Activated CD4-positive, alpha-beta memory T cell treated with anti-CD3 and anti-CD28 coated beads, Interleukin-2, amount 10 ng/mL, durations not matched to agents 7 days and 5 days (primary cell): ENCODE data around the gene BCAS3. TPM values are rescaled to one million over a fixed set of nuclear protein-coding genes. Genes with fewer than 3 reads are reported as not detected.

Experiments used
- CTCF ChIA-PET: fragments of 350-600 bp; sonication (Branson Sonifier 250); formaldehyde crosslinking; loops from one replicate; lab custom pipeline; 2021; ENCODE audit warnings: antibody characterized with exemption, inconsistent platforms; lab: Charles Lee
- POLR2A ChIA-PET: fragments of 350-600 bp; sonication (Branson Sonifier 250); formaldehyde crosslinking; loops from one replicate; lab custom pipeline; 2021; ENCODE audit warnings: antibody characterized with exemption; lab: Charles Lee
- DNase-seq: peaks from one replicate; pipeline ENCODE4 v3.0.0-alpha.2; 2020
- H3K27ac Mint-ChIP-seq: one replicate; pipeline ENCODE4 v1.8.0; 2021; ENCODE audit warnings: mild to moderate bottlenecking, mixed read lengths
- H3K27me3 Mint-ChIP-seq: one replicate; pipeline ENCODE4 v1.8.0; 2021; ENCODE audit warnings: mixed read lengths
- H3K36me3 Mint-ChIP-seq: one replicate; pipeline ENCODE4 v1.8.0; 2021; ENCODE audit warnings: low read depth, mixed read lengths
- H3K4me1 Mint-ChIP-seq: one replicate; pipeline ENCODE4 v1.8.0; 2021; ENCODE audit warnings: mixed read lengths
- H3K4me3 Mint-ChIP-seq: one replicate; pipeline ENCODE4 v1.8.0; 2021; ENCODE audit warnings: mild to moderate bottlenecking, mixed read lengths
- H3K9me3 Mint-ChIP-seq: one replicate; pipeline ENCODE4 v1.8.0; 2021; ENCODE audit warnings: mixed read lengths
- total RNA-seq, 2 experiments: library from RNA; stranded (reverse); gene quantifications; one replicate each; pipeline ENCODE4 v1.2.3, GENCODE V29; 2021

BCAS3 gene
- total RNA-seq, 2 experiments from 2014 or later = 16.2 to 19.8 TPM

DNA sequence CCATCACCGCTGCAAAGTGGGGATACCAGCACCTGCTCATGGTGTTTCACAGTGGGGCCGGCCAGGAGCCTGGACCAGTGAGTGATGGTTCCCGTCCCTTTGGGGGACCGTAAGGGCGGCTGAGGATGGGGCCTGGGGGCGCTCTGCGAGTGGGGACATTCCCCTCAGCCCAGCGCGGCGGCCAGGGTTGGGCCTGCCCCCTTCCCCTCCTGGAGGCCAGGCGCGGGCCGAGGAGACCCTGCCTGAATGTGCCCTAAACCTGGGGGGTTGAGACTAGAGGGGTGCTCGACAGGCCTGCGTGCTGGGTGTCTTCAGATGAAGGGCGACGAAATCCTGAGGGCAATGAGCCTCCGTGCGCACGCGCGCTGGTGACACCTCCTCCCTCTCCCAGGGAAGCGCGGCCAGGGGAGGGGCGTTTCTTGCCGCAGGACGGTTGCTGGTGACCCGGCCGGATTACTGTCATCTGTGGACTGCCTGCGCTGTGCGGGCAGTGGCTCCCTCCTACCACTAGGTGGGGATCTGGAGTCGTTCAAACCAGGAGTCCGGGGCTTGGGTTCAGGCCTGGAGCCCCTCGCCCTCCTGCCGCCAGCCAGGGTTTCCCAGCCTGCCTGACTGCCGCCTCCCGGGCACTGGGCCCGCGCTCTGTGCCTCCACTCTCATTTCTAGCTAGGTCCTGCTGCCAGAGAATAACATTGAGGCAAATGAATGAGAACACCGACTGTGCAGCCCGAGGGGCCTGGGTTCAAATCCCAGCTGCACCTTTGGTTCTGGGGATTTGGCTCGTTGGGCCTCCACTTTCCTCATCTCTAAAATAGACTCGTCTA is 739.1 kb downstream of the BCAS3 start:
- Mint-ChIP-seq H3K27ac (no peak overlapping the region), H3K36me3 (no peaks in the 10 kb centered on the region), H3K9me3 (no peaks in the 10 kb centered on the region), H3K27me3 (peaks cover 38% of the 10 kb centered on the region), H3K4me3 (no peak overlapping the region), H3K4me1 (peaks cover 6% of the 10 kb centered on the region)
- DNase-seq = peak; percentile 66
- POLR2A ChIA-PET = no interaction called here
- CTCF ChIA-PET = interaction anchor here (1.2 kb wide), 1 partner anchor 78 kb away, joined by 3 read pairs; no protein-coding TSS in a partner anchor

- peaks cover 43% of the 10 kb centered on the region for H3K27me3 Mint-ChIP-seq
- no peak for DNase-seq
- H3K27ac Mint-ChIP-seq = no peak overlapping the region
- H3K4me3 Mint-ChIP-seq = no peak overlapping the region
- no peaks in the 10 kb centered on the region for H3K36me3 Mint-ChIP-seq
- ChIA-PET CTCF (no interaction called here), POLR2A (no interaction called here)
- H3K4me1 Mint-ChIP-seq = peaks cover 4% of the 10 kb centered on the region
- H3K9me3 Mint-ChIP-seq = no peaks in the 10 kb centered on the region
Observed at GRCh38 chr17:61418449-61418848, 740.8 kb downstream of the BCAS3 start.

- Mint-ChIP-seq H3K27ac (no peak overlapping the region), H3K27me3 (peaks cover 44% of the 10 kb centered on the region), H3K36me3 (no peaks in the 10 kb centered on the region), H3K4me1 (peaks cover 4% of the 10 kb centered on the region), H3K4me3 (no peak overlapping the region), H3K9me3 (no peaks in the 10 kb centered on the region)
- ChIA-PET POLR2A (no interaction called here), CTCF (no interaction called here)
- no peak for DNase-seq
Observed at GRCh38 chr17:61419496-61420046, 741.9 kb downstream of the BCAS3 start.

DNA sequence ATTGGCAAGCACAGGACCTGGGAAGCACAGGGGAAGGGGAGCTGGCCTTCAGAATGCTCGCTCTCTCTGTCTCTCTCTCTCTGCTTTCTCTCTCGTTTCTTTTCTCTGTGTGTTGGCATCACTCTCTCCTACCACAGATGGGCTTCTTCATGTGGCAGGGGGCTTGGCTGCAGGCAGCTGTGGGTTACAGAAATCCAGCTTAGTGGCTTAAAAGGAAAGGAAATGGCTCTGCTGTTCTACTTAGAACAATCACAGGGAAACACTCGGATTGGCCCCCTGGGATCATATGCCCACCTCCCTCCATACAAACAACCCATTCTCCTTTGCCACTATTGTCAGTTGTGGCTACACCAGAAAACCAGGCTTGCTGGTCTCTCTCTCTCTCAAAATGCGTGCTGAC is 742.4 kb downstream of the BCAS3 start:
- H3K4me1 Mint-ChIP-seq = peaks cover 4% of the 10 kb centered on the region
- H3K27me3 Mint-ChIP-seq = peaks cover 47% of the 10 kb centered on the region
- H3K9me3 Mint-ChIP-seq = no peaks in the 10 kb centered on the region
- H3K27ac Mint-ChIP-seq = no peak overlapping the region
- ChIA-PET CTCF (interaction anchor here (1.1 kb wide), 1 partner anchor 8 kb away, joined by 3 read pairs; no protein-coding TSS in a partner anchor), POLR2A (no interaction called here)
- no peaks in the 10 kb centered on the region for H3K36me3 Mint-ChIP-seq
- DNase-seq = no peak
- H3K4me3 Mint-ChIP-seq = no peak overlapping the region

GRCh38 chr17:61420745-61421398 is 743.2 kb downstream of the BCAS3 start:
- Mint-ChIP-seq H3K36me3 (no peaks in the 10 kb centered on the region), H3K27ac (no peak overlapping the region), H3K27me3 (peaks cover 44% of the 10 kb centered on the region), H3K9me3 (no peaks in the 10 kb centered on the region), H3K4me1 (peaks cover 4% of the 10 kb centered on the region), H3K4me3 (no peak overlapping the region)
- no peak for DNase-seq
- ChIA-PET CTCF (interaction anchor here (1.1 kb wide), 1 partner anchor 8 kb away, joined by 3 read pairs; no protein-coding TSS in a partner anchor), POLR2A (no interaction called here)

GRCh38 chr17:61421460-61421859 is 743.8 kb downstream of the BCAS3 start:
- H3K27me3 Mint-ChIP-seq = peaks cover 44% of the 10 kb centered on the region
- ChIA-PET CTCF (interaction anchor here (1.1 kb wide), 1 partner anchor 9 kb away, joined by 3 read pairs; no protein-coding TSS in a partner anchor), POLR2A (no interaction called here)
- no peak overlapping the region for H3K4me3 Mint-ChIP-seq
- no peaks in the 10 kb centered on the region for H3K9me3 Mint-ChIP-seq
- H3K27ac Mint-ChIP-seq = no peak overlapping the region
- no peak for DNase-seq
- H3K4me1 Mint-ChIP-seq = peaks cover 4% of the 10 kb centered on the region
- H3K36me3 Mint-ChIP-seq = no peaks in the 10 kb centered on the region

- CTCF ChIA-PET = no interaction called here
Observed at GRCh38 chr17:61422116-61422799, 744.6 kb downstream of the BCAS3 start.

GRCh38 chr17:61422869-61423268 is 745.2 kb downstream of the BCAS3 start:
- POLR2A ChIA-PET = no interaction called here
- no peak overlapping the region for H3K4me3 Mint-ChIP-seq
- CTCF ChIA-PET = no interaction called here
- no peaks in the 10 kb centered on the region for H3K36me3 Mint-ChIP-seq
- no peak overlapping the region for H3K27ac Mint-ChIP-seq
- no peaks in the 10 kb centered on the region for H3K9me3 Mint-ChIP-seq
- DNase-seq = no peak
- H3K27me3 Mint-ChIP-seq = peaks cover 49% of the 10 kb centered on the region
- no peaks in the 10 kb centered on the region for H3K4me1 Mint-ChIP-seq

More at GRCh38 chr17:61422116-61422799, 744.6 kb downstream of the BCAS3 start:
- no peaks in the 10 kb centered on the region for H3K4me1 Mint-ChIP-seq
- no peak for DNase-seq
- H3K36me3 Mint-ChIP-seq = no peaks in the 10 kb centered on the region
- POLR2A ChIA-PET = no interaction called here
- peaks cover 43% of the 10 kb centered on the region for H3K27me3 Mint-ChIP-seq
- no peak overlapping the region for H3K27ac Mint-ChIP-seq
- H3K4me3 Mint-ChIP-seq = no peak overlapping the region
- H3K9me3 Mint-ChIP-seq = no peaks in the 10 kb centered on the region

- Mint-ChIP-seq H3K36me3 (no peaks in the 10 kb centered on the region), H3K27ac (no peak overlapping the region), H3K4me1 (no peaks in the 10 kb centered on the region), H3K9me3 (no peaks in the 10 kb centered on the region), H3K4me3 (no peak overlapping the region), H3K27me3 (peaks cover 45% of the 10 kb centered on the region)
- ChIA-PET CTCF (no interaction called here), POLR2A (no interaction called here)
- DNase-seq = no peak
Observed at GRCh38 chr17:61423967-61424649, 746.5 kb downstream of the BCAS3 start.

DNA sequence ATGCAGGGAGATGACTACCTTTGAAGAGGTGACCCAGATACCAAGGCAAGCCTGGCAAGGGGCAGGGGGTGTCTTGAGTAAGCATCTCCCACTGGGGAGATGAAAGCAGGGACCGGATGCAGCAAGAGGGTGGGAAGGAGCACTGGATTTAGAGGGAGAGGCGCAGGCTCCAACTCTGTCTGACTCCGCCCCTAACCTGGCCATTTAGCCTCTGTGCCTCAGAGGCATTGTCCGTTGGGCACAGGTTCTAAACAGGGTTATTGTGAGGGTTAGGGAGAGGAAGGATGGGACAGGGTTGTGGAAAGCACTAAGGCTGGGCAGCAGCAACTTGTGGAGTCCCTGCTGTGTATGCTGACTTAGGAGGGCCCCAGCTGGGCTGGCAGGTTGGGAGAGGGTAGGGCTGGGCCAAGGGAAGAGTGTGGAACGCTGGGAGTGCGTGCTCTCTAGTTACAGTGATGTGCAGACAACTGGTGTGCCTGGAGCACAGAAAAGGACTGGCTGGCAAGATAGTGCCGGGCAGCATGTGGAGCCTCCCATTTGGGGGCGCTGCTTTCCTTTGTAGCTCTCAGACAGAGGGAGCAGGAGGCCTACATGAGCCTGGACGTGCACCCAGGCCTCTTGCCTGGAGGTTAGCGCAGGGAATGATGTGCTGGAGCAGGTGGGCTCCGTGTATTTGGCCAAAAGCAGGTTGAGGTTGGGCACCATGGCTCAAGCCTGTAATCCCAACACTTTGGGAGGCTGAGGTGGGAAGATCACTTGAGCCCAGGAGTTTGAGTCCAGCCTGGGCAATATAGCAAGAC is 748.2 kb downstream of the BCAS3 start:
- no peaks in the 10 kb centered on the region for H3K9me3 Mint-ChIP-seq
- ChIA-PET POLR2A (no interaction called here), CTCF (no interaction called here)
- H3K36me3 Mint-ChIP-seq = no peaks in the 10 kb centered on the region
- no peak overlapping the region for H3K4me3 Mint-ChIP-seq
- H3K27ac Mint-ChIP-seq = no peak overlapping the region
- no peaks in the 10 kb centered on the region for H3K4me1 Mint-ChIP-seq
- DNase-seq = no peak
- H3K27me3 Mint-ChIP-seq = peaks cover 40% of the 10 kb centered on the region

GRCh38 chr17:61426482-61427304 is 749.0 kb downstream of the BCAS3 start:
- POLR2A ChIA-PET = no interaction called here
- Mint-ChIP-seq H3K9me3 (no peaks in the 10 kb centered on the region), H3K27ac (no peak overlapping the region), H3K4me1 (no peaks in the 10 kb centered on the region), H3K27me3 (peaks cover 35% of the 10 kb centered on the region), H3K4me3 (no peak overlapping the region), H3K36me3 (no peaks in the 10 kb centered on the region)
- CTCF ChIA-PET = no interaction called here
- DNase-seq = no peak
